Measurements from ENCODE around the gene SOCS6.
"Not testable (repeated sequence)": the region's sequence is repeated elsewhere in the genome, so short reads cannot be mapped to it uniquely, and the experiment has no call there.

SOCS6 gene

GRCh38 chr18:70324897-70325296, 36.1 kb downstream of the SOCS6 start:
- DNase-seq, result no peak

- DNase-seq, result no peak
Observed at GRCh38 chr18:70326255-70326654, 37.4 kb downstream of the SOCS6 start.

- DNase-seq, result no peak
Observed at GRCh38 chr18:70328169-70328568, 39.3 kb downstream of the SOCS6 start.

- DNase-seq, result no peak
Observed at GRCh38 chr18:70329071-70329470, 40.2 kb downstream of the SOCS6 start.

- no peak for DNase-seq
Observed at GRCh38 chr18:70330887-70331286, 42.0 kb downstream of the SOCS6 start.

GRCh38 chr18:70331456-70332097, 42.7 kb downstream of the SOCS6 start:
- DNase-seq, result no peak

GRCh38 chr18:70332694-70333093, 43.8 kb downstream of the SOCS6 start:
- DNase-seq, result no peak

- no peak for DNase-seq
Observed at GRCh38 chr18:70333316-70333715, 44.5 kb downstream of the SOCS6 start.

GRCh38 chr18:70333757-70334156, 44.9 kb downstream of the SOCS6 start:
- DNase-seq, result no peak

GRCh38 chr18:70334264-70334663, 45.4 kb downstream of the SOCS6 start:
- no peak for DNase-seq

- no peak for DNase-seq
Observed at GRCh38 chr18:70334728-70335329, 46.0 kb downstream of the SOCS6 start.

GRCh38 chr18:70335892-70336726, 47.3 kb downstream of the SOCS6 start:
- DNase-seq, result no peak

- DNase-seq, result no peak
Observed at GRCh38 chr18:70337139-70337972, 48.5 kb downstream of the SOCS6 start.

- DNase-seq, result no peak
Observed at GRCh38 chr18:70338890-70339289, 50.0 kb downstream of the SOCS6 start.

- no peak for DNase-seq
Observed at GRCh38 chr18:70339915-70340314, 51.1 kb downstream of the SOCS6 start.

GRCh38 chr18:70348481-70348880, 59.6 kb downstream of the SOCS6 start:
- DNase-seq, result not testable (repeated sequence)

GRCh38 chr18:70349316-70349715, 60.5 kb downstream of the SOCS6 start:
- DNase-seq, result no peak

GRCh38 chr18:70354080-70354479, 65.2 kb downstream of the SOCS6 start:
- DNase-seq, result no peak

GRCh38 chr18:70354771-70355170, 65.9 kb downstream of the SOCS6 start:
- DNase-seq, result no peak

- DNase-seq, result peak; percentile 23
Observed at GRCh38 chr18:70355620-70356385, 67.0 kb downstream of the SOCS6 start.

- DNase-seq, result not testable (repeated sequence)
Observed at GRCh38 chr18:70358105-70358406, 69.2 kb downstream of the SOCS6 start.

GRCh38 chr18:70359071-70359470, 70.2 kb downstream of the SOCS6 start:
- no peak for DNase-seq

GRCh38 chr18:70362258-70362657, 73.4 kb downstream of the SOCS6 start:
- DNase-seq, result no peak
